IMR-90 (cell line): Measurements from ENCODE around the gene MAEA. TPM values are rescaled to one million over a fixed set of nuclear protein-coding genes. Genes with fewer than 3 reads are reported as not detected.

Experiments
- ATAC-seq: fragments of 200-7000 bp; cut with Tn5 transposase; 2 replicates; pipeline ENCODE4 v1.9.1; 2020; ENCODE audit warnings: low read depth, mild to moderate bottlenecking, moderate library complexity
- BruUV-seq: library from RNA; stranded (reverse); fragments of 400-500 nt; replicated peaks from 2 replicates; lab custom pipeline; 2021; lab: Mats Ljungman, UMichigan
- CTCF ChIA-PET: fragments of 300-600 bp; formaldehyde crosslinking; extraction: SDS; loops from one replicate; lab custom pipeline; 2021; ENCODE audit warnings: antibody characterized with exemption; lab: Yijun Ruan, JAX
- POLR2A ChIA-PET: fragments of 300-600 bp; sonication (Branson Sonifier 250); formaldehyde crosslinking; loops from one replicate; lab custom pipeline; 2022; ENCODE audit warnings: antibody characterized with exemption; ENCODE audit not compliant: unreplicated experiment; lab: Charles Lee
- DNase-seq: peaks from one replicate; pipeline ENCODE4 v3.0.0; 2013
- H2AFZ ChIP-seq: replicated peaks from 2 replicates; pipeline ENCODE3; 2013; ENCODE audit warnings: low read length, mild to moderate bottlenecking; ENCODE audit not compliant: poor library complexity
- H2AK5ac ChIP-seq: 2 replicates; pipeline ENCODE4 v1.6.1; 2013; ENCODE audit warnings: low read depth, low read length, inconsistent platforms
- H2AK9ac ChIP-seq: replicated peaks from 2 replicates; pipeline ENCODE3; 2013; ENCODE audit warnings: mild to moderate bottlenecking, low read depth, low read length, moderate library complexity; ENCODE audit not compliant: poor library complexity
- H2BK120ac ChIP-seq: 2 replicates; pipeline ENCODE4 v1.6.1; 2013; ENCODE audit warnings: low read depth, low read length, inconsistent platforms
- H2BK15ac ChIP-seq: 3 replicates; pipeline ENCODE4 v1.6.1; 2013; ENCODE audit warnings: low read depth, low read length, inconsistent platforms
- H2BK20ac ChIP-seq: 2 replicates; pipeline ENCODE4 v1.6.1; 2013; ENCODE audit warnings: low read depth, mild to moderate bottlenecking, inconsistent platforms, low read length, moderate library complexity
- H2BK5ac ChIP-seq: 2 replicates; pipeline ENCODE4 v1.6.1; 2013; ENCODE audit warnings: mild to moderate bottlenecking, low read depth, low read length, inconsistent platforms; ENCODE audit not compliant: poor library complexity, severe bottlenecking
- H3K14ac ChIP-seq: replicated peaks from 2 replicates; pipeline ENCODE4 v1.6.1; 2013; ENCODE audit warnings: low read depth, low read length, inconsistent platforms
- H3K18ac ChIP-seq: 2 replicates; pipeline ENCODE4 v1.6.1; 2013; ENCODE audit warnings: low read depth, low read length, control low read depth
- H3K23ac ChIP-seq: 2 replicates; pipeline ENCODE4 v1.6.1; 2013; ENCODE audit warnings: low read depth, low read length, inconsistent platforms
- H3K27ac ChIP-seq: 2 replicates; pipeline ENCODE4 v1.5.1; 2013; ENCODE audit warnings: mild to moderate bottlenecking, control low read depth, low read length; ENCODE audit not compliant: insufficient read depth
- H3K27me3 ChIP-seq: 2 replicates; pipeline ENCODE4 v1.6.1; 2013; ENCODE audit warnings: low read length; ENCODE audit not compliant: control insufficient read depth, insufficient read depth
- H3K36me3 ChIP-seq: 2 replicates; pipeline ENCODE4 v1.6.1; 2013; ENCODE audit warnings: low read length, mixed read lengths; ENCODE audit not compliant: control insufficient read depth, insufficient read depth
- H3K4ac ChIP-seq: 2 replicates; pipeline ENCODE4 v1.6.1; 2013; ENCODE audit warnings: low read depth, low read length, inconsistent platforms
- H3K4me1 ChIP-seq: 2 replicates; pipeline ENCODE4 v1.6.1; 2013; ENCODE audit warnings: low read length, mixed read lengths; ENCODE audit not compliant: control insufficient read depth, insufficient read depth
- H3K4me2 ChIP-seq: 2 replicates; pipeline ENCODE4 v1.6.1; 2013; ENCODE audit warnings: low read depth, mild to moderate bottlenecking, control low read depth, low read length, moderate library complexity
- H3K4me3 ChIP-seq: 2 replicates; pipeline ENCODE4 v1.5.1; 2013; ENCODE audit warnings: low read depth, mild to moderate bottlenecking, control low read depth, low read length, moderate library complexity; ENCODE audit not compliant: insufficient read depth
- H3K56ac ChIP-seq: 2 replicates; pipeline ENCODE4 v1.6.1; 2013; ENCODE audit warnings: low read length, inconsistent platforms; ENCODE audit not compliant: insufficient read depth; ENCODE audit errors: extremely low read depth
- H3K79me1 ChIP-seq, 2 experiments: 2 replicates each; pipeline ENCODE4 v1.6.1; 2013; ENCODE audit warnings: low read length in 2 of 2, inconsistent platforms in 1 of 2, low read depth in 1 of 2
- H3K9ac ChIP-seq: 2 replicates; pipeline ENCODE4 v1.6.1; 2013; ENCODE audit warnings: low read depth, low read length, control low read depth
- H3K9me1 ChIP-seq: 2 replicates; pipeline ENCODE4 v1.6.1; 2013; ENCODE audit warnings: low read length, inconsistent platforms; ENCODE audit not compliant: insufficient read depth
- H3K9me3 ChIP-seq: 2 replicates; pipeline ENCODE4 v1.6.1; 2013; ENCODE audit warnings: low read length; ENCODE audit not compliant: control insufficient read depth, insufficient read depth
- H4K20me1 ChIP-seq: 2 replicates; pipeline ENCODE4 v1.6.1; 2013; ENCODE audit warnings: low read length, inconsistent platforms; ENCODE audit not compliant: insufficient read depth
- H4K5ac ChIP-seq: 2 replicates; pipeline ENCODE4 v1.6.1; 2013; ENCODE audit warnings: mild to moderate bottlenecking, low read depth, low read length, control low read depth
- H4K8ac ChIP-seq, 2 experiments: 2 replicates each; pipeline ENCODE4 v1.6.1; 2013; ENCODE audit warnings: low read depth in 2 of 2, low read length in 2 of 2, control low read depth in 1 of 2, inconsistent platforms in 1 of 2
- H4K91ac ChIP-seq: 2 replicates; pipeline ENCODE4 v1.6.1; 2013; ENCODE audit warnings: low read depth, low read length, inconsistent platforms; ENCODE audit not compliant: insufficient read depth
- BHLHE40 ChIP-seq: fragments of 150-350 bp; IDR thresholded peaks from 2 replicates; pipeline ENCODE4 v1.6.1; 2016; ENCODE audit warnings: mild to moderate bottlenecking, low read depth, low read length
- CEBPB ChIP-seq: IDR thresholded peaks from 2 replicates; pipeline ENCODE4 v1.6.1; 2012; ENCODE audit warnings: low read depth, low read length, improper control_type of control experiment
- CHD1 ChIP-seq: IDR thresholded peaks from 2 replicates; pipeline ENCODE4 v1.6.1; 2012; ENCODE audit warnings: low read depth, low read length, improper control_type of control experiment
- CTCF ChIP-seq: conservative IDR thresholded peaks from 2 replicates; pipeline ENCODE4 v1.5.1; 2012; ENCODE audit warnings: mild to moderate bottlenecking, low read depth, low read length, improper control_type of control experiment
- ELK1 ChIP-seq: fragments of 150-350 bp; IDR thresholded peaks from 2 replicates; pipeline ENCODE4 v1.6.1; 2016; ENCODE audit warnings: low read depth, mild to moderate bottlenecking, low read length, moderate library complexity, borderline replicate concordance
- FOS ChIP-seq: fragments of 150-350 bp; IDR thresholded peaks from 2 replicates; pipeline ENCODE4 v1.6.1; 2016; ENCODE audit warnings: low read depth, low read length
- MAFK ChIP-seq: IDR thresholded peaks from 2 replicates; pipeline ENCODE4 v1.6.1; 2012; ENCODE audit warnings: low read depth, low read length, improper control_type of control experiment
- MAZ ChIP-seq: IDR thresholded peaks from 2 replicates; pipeline ENCODE4 v1.6.1; 2012; ENCODE audit warnings: low read depth, mild to moderate bottlenecking, low read length, improper control_type of control experiment, moderate library complexity, borderline replicate concordance
- MXI1 ChIP-seq: IDR thresholded peaks from 2 replicates; pipeline ENCODE4 v1.6.1; 2012; ENCODE audit warnings: low read depth, mild to moderate bottlenecking, low read length, moderate library complexity, borderline replicate concordance
- NFE2L2 ChIP-seq: fragments of 150-350 bp; IDR thresholded peaks from 2 replicates; pipeline ENCODE4 v1.6.1; 2016; ENCODE audit warnings: low read depth, mild to moderate bottlenecking, low read length
- POLR2A ChIP-seq: IDR thresholded peaks from 2 replicates; pipeline ENCODE4 v1.6.1; 2012; ENCODE audit warnings: mild to moderate bottlenecking, low read depth, low read length
- RAD21 ChIP-seq: IDR thresholded peaks from 2 replicates; pipeline ENCODE4 v1.6.1; 2012; ENCODE audit warnings: low read length, improper control_type of control experiment
- RCOR1 ChIP-seq: IDR thresholded peaks from 2 replicates; pipeline ENCODE4 v1.6.1; 2012; ENCODE audit warnings: mild to moderate bottlenecking, low read length, improper control_type of control experiment; ENCODE audit not compliant: insufficient replicate concordance
- RFX5 ChIP-seq: IDR thresholded peaks from 2 replicates; pipeline ENCODE4 v1.8.0; 2012; ENCODE audit warnings: low read depth, mild to moderate bottlenecking, low read length, moderate library complexity
- SMC3 ChIP-seq: fragments of 150-350 bp; IDR thresholded peaks from 2 replicates; pipeline ENCODE4 v1.6.1; 2016; ENCODE audit warnings: low read depth, mild to moderate bottlenecking, antibody characterized with exemption, low read length, moderate library complexity
- WGBS, 2 experiments: methylation state at CpG; one replicate each; pipeline versions ENCODE4 v1.1.5 to v1.1.7; 2013; ENCODE audit warnings: missing lambda C conversion rate in 2 of 2; ENCODE audit not compliant: insufficient read length in 1 of 2; ENCODE audit errors: extremely low coverage in 2 of 2; 5-methylcytosine and 5-hydroxymethylcytosine counted together
- dilution Hi-C: fragments of 300-500 bp; cut with HindIII; formaldehyde crosslinking; loops from one replicate; pipeline ENCODE4 v1.14.3; 2018; ENCODE audit warnings: low sequenced_read_pairs; ENCODE audit not compliant: unreplicated experiment
- in situ Hi-C: fragments of 300-500 bp; cut with MboI; formaldehyde crosslinking; loops from 3 replicates; pipeline ENCODE4 v1.14.3; 2019; ENCODE audit warnings: low sequenced_read_pairs, inconsistent platforms, mixed read lengths
- intact Hi-C: fragments of 100-400 bp; cut with micrococcal nuclease; formaldehyde crosslinking; loops from 2 replicates; pipeline ENCODE4 v1.10.0; 2022
- polyA plus RNA-seq, 3 experiments: library from polyadenylated mRNA; depleted of rRNA; stranded (reverse); fragments of >200 nt; gene quantifications; 2 replicates each; pipeline ENCODE4 v1.2.3, GENCODE V29; 2012; ENCODE audit warnings: low replicate concordance in 1 of 3
- total RNA-seq: library from RNA; depleted of rRNA; stranded (reverse); fragments of >200 nt; gene quantifications from 2 replicates; pipeline ENCODE4 v1.2.3, GENCODE V29; 2012

MAEA gene
- total and polyA plus RNA-seq, 2 of the 4 experiments (the other 2 are of a cell fraction) = 61.5 to 108 TPM

GRCh38 chr4:1240721-1241465 lies 48.8 kb upstream of the MAEA start:
- Histone ChIP-seq H2BK120ac (no peak overlapping the region), H3K23ac (no peak overlapping the region), H3K4me1 (peaks cover 3% of the 10 kb centered on the region; the same call in 1 of the 2 replicates), H4K91ac (no peak overlapping the region), H3K18ac (no peak overlapping the region), H3K4me2 (no peak overlapping the region), H3K4me3 (no peak overlapping the region), H4K5ac (no peak overlapping the region), H3K36me3 (peaks cover 46% of the 10 kb centered on the region), H4K8ac (no peak overlapping the region), H2AFZ (no peak overlapping the region), H3K9me1 (peaks cover 24% of the 10 kb centered on the region), H3K9me3 (no peaks in the 10 kb centered on the region), H3K4ac (no peak overlapping the region), H3K56ac (no peak overlapping the region), H2BK20ac (no peak overlapping the region; the same call in 1 of the 2 replicates), H4K20me1 (peaks cover 82% of the 10 kb centered on the region), H3K79me1 (peaks cover 6 to 59% of the 10 kb centered on the region in 2 experiments; a peak in 3 of 4 replicates), H2BK5ac (no peak overlapping the region), H3K9ac (no peak overlapping the region), H3K27me3 (no peaks in the 10 kb centered on the region), H3K27ac (no peak overlapping the region), H3K14ac (no peak overlapping the region), H2BK15ac (no peak overlapping the region), H2AK5ac (no peak overlapping the region), H2AK9ac (peak overlapping the region; percentile 52)
- intact Hi-C loops (no loop called here), dilution Hi-C loops (no loop called here), in situ Hi-C loops (no loop called here)
- DNase-seq (no peak), ATAC-seq (no peak)
- no TSS peak for BruUV-seq
- ChIA-PET CTCF (no interaction called here), POLR2A (no interaction called here)
- WGBS, 2 experiments = 94% methylated on average over 15 of the region's 37 CpGs; no CpG with 5 or more reads in 1 of the 2 experiments
- TF ChIP-seq SMC3 (no peak), ELK1 (no peak), NFE2L2 (no peak), POLR2A (no peak), CEBPB (no peak), MAZ (no peak), FOS (no peak), RCOR1 (no peak), RAD21 (no peak), RFX5 (no peak), CTCF (no peak), CHD1 (no peak), MXI1 (no peak), MAFK (no peak), BHLHE40 (no peak)
